Measurements from ENCODE around the gene C1orf50.
A peak's percentile ranks its signal among the peaks of the same experiment; 100 is the strongest.
"Not testable (repeated sequence)": the region's sequence is repeated elsewhere in the genome, so short reads cannot be mapped to it uniquely, and the experiment has no call there.

The C1orf50 gene

DNA sequence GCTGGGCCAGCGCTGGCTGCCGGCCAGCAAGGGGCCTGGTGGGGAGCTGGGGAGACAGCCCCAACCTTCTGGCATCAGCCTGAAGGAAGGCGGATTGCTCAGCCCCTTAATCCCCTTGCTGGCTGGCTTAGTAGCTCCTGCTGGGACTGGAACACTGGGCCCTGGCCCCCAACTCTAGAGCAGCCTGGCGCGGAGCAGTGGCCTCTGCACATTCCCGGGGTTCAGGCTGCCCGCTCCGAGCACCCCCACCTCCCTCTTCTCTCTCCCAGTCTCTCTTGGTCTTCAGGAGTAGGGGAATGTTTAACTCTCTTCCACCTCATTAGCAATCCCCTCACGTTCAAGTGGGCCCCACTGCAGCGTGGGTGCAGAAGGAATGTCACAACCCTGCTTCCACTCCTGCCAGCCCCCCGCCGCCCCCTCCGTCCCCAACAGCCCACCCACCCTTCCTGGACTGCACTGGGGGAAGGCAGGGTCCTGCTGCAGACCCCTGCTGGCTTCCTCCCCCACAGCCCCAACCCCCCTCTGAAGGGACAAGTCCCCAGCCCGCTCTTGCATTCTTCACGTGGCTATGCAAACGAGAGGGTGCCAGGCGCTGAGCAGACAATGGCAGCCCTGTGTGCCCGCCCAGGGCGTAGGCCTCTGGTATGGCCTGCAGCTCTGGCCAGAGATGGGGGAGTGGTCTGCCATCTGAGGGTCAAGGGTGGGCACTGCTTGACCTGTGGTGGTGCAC is 26.0 kb upstream of the C1orf50 start:
- no peak for DNase-seq

DNA sequence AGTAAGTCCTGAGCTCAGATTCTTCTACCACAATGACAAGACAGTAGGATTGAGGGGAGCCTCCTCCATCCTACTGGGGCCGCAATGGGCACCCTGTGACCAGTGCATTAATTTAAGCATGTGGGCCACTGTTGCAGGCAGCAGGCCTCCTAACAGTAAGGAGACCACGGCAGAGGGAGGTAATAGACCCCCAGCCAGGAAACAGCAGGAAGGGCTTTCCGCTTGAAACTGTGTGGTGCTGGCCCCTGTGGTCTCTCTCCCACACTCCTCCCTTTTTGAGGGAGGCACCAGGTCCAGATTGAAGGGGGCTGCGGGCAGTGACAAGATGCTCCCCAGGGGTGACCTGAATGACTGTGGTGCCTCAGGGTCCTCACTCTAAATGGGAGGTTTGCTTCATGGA is 25.3 kb upstream of the C1orf50 start:
- DNase-seq, result no peak

- no peak for DNase-seq
Observed at GRCh38 chr1:42742141-42742540, 24.9 kb upstream of the C1orf50 start.

DNA sequence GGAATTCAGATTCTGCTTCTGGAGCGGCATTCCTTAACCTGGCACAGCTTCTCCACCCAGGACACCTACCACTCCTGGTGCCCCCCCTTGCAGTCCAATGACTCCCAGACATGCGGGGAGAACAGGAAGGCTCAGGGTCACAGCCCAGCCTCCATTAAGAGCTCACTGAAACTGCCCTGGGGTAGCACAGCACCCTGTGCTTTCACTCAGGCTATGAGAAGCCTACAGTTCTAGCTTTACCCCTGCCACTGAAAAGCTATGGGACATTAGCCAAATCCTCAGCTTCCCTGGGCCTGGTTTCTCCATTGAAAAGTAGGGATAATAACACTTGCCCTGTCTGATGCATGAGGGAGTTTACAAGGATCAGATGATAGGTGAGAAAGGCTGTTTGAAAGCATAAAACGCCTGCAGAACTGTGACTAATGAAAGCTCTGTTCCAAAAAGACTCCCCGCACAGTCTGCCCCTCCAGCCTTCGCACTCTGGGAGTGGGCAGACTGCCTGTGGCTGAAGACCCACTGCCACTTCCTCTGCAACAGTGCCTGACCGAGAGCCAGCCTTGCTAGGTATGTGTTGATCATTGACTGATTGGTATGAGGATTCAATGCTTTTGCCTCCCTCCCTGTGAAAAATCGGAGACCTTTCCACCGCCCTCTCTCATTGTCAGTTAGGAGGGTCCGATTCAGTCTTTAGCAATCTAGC is 24.3 kb upstream of the C1orf50 start:
- DNase-seq, result no peak

GRCh38 chr1:42743317-42744147 is 23.5 kb upstream of the C1orf50 start:
- no peak for DNase-seq

DNA sequence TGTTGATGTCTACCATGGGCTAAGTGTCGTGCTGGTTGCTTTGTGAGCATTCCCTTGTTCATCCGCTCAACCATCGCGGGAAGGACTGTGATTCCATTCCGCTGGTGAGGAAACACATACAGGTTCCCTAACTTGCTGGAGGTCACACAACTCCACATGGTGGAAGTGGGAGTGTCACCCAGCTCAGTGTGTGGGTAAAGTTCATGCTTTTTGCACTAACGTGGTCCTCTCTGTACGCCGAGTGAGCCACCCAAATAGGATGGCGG is 23.0 kb upstream of the C1orf50 start:
- no peak for DNase-seq

- DNase-seq, result no peak
Observed at GRCh38 chr1:42745851-42746250, 21.2 kb upstream of the C1orf50 start.

- DNase-seq, result no peak
Observed at GRCh38 chr1:42746436-42747105, 20.5 kb upstream of the C1orf50 start.

DNA sequence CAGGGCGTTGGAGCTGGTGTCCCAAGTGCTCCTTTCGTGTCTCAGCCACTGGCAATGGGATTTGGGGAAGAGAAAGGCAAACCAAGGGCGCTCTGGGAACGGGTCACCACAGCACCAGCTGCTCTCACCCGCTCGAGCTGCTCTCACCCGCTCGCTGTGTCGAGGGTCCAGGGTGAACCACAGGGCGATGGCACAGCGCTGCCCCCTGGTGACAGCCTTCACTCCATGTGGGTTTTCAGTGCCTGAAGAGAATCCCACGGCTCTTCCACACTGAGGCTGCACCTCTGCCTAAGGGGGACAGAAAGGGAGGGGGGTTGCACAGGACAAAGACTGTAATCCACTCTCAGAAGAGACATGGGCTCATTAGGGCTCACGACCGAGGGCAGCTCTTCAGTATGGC is 19.9 kb upstream of the C1orf50 start:
- peak in 5 of 6 experiments; percentile 24 to 39 (median 32) for DNase-seq

- no peak for DNase-seq
Observed at GRCh38 chr1:42748021-42748420, 19.0 kb upstream of the C1orf50 start.

DNA sequence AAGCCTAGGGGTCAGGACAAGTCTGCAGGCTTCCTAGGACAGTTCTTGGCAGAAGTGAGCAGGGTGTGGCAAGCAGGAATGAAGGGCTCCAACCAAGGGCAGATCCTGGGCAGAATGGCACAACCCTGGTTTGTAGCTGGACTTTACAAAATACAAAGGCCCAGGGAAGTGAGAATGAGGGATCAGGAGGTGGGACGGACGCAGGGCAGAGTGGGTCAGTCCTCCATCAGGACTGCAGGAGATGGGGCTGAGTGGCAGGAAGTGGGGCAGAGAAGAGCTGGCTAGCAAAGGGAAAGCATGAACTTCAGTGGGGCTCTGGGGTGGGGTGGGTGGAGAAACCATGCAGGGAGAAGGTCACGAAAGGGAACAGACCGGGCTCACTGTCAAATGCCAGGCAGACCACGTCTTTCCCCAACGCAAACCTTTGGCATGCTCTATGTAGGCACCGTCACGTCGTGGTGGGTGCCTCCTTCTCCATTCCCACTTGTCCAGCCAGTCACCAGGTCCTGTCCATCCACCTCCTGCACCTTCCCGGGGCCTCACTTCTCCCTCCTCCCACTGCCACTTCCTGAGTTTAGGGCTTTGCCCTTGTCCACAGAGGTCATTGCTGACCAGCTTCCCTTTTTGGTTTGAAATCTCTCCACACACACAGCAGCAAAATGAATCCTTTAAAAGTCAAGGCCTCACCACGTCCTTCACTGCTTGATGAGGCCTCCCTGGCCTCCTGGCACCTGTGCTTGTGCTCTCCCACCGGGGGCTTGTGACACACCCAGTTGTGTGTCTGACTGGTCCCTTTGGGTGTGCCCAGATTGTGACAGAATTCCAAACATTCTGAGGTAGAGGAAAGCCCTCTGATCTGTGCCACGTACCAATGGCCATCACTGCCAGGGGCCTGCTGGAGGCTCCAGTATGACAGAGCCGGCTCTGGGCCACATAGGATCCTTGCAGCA is 18.3 kb upstream of the C1orf50 start:
- no peak for DNase-seq

- no peak for DNase-seq
Observed at GRCh38 chr1:42750041-42750440, 17.0 kb upstream of the C1orf50 start.

- DNase-seq, result not testable (repeated sequence)
Observed at GRCh38 chr1:42751511-42752070, 15.5 kb upstream of the C1orf50 start.

DNA sequence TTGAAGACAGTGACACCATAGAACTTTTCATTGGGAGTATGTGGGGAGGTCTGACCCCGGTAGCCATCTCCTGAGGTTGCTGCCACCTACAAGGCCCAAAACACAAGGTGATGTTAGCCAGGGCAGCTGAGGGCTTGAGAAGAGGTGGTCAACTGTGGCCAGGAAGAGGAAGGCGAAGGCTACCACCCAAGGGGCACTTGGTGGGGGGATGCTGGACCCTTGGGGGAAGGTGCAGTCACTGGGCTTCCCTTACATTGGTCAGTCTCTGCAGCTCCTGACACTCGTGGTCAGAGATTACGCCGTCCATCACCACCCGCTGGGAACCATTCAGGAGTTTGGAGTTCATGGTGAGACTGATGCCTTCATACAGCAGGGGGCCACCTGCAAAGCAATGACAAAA is 14.8 kb upstream of the C1orf50 start:
- DNase-seq, result no peak

DNA sequence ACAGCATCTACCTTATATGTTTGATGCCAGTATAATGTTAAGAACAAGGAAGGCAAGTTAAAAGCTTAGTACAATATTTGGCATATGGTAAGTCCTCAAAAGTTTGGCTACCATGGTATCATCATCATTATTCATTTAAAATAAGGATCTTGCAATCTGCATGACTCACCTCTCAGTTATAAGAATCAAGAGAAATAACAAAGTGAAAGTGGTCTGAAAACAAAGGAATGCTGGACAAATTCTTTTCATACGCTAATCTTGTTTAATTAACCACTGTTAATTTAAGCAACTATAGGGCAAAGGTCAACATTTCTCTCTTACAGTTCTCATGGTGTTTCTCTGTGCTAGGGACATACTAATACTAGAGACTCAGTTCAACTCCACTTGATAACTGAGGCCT is 14.0 kb upstream of the C1orf50 start:
- DNase-seq, result no peak

- DNase-seq, result peak in 1 of 6 experiments; percentile 2
Observed at GRCh38 chr1:42756956-42757891, 9.8 kb upstream of the C1orf50 start.

DNA sequence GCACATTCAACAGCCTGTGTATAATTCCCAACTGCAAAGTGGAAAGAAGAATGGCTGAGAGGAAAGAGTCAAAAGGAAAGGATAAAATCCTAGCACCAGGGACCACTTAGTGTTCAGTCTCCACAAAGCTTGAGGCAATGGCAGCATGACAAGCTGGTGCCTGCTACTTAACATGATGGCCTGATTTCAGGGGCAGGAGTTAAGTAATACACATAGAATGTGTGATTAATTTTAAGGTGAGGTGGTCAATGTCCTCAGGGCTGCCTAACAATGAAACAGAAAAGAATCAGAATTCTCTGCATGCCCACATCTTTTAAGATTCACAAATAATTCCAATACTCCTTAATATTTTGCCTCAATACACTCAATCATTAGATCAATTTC is 9.2 kb upstream of the C1orf50 start:
- no peak for DNase-seq

DNA sequence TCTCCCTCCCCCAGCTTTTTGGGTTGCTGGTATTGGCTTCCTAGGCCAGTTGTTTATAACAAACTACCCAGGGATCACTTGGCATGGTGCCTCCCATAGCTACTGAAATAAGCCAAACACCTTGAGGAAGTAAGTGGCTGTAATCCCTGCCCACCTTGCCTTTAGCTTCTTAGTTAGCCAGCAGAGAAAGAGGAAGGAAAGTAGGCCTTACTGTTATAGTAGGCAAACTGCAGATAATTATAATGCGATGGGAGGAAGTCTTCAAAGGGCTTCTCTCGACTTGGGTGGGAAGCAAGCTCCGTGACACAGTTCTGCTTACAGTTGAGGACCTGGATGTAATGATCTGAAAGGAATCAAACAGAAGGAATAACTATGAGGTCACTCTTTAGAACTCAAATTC is 8.4 kb upstream of the C1orf50 start:
- DNase-seq, result no peak

DNA sequence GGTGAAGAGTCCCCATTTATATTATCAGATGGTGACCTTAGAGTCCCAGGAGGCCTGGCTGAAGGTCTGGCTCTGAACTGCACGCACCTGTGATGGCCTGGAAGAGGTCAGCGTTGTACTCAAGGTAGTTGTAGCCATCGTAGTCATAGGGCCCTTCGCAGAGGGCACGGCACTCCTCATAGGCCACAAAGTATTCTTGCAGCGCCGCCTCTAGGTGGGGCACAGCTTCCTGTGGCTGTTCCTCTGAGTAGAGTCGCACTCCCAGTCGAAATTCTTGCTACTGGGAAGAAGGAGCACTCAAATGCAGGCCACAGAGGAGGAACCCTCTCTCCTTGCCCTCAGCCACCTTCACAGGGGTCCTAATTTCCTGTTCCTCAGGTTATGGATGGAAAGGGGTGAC is 7.9 kb upstream of the C1orf50 start:
- no peak for DNase-seq

- DNase-seq, result no peak
Observed at GRCh38 chr1:42761567-42761966, 5.5 kb upstream of the C1orf50 start.

- no peak for DNase-seq
Observed at GRCh38 chr1:42762269-42762668, 4.8 kb upstream of the C1orf50 start.
